CD4-positive, alpha-beta T cell treated with Interleukin-4 for 4 hours (primary cell): ENCODE measurements around the gene ORAI3.
"Not testable (repeated sequence)": the region's sequence is repeated elsewhere in the genome, so short reads cannot be mapped to it uniquely, and the experiment has no call there.

Source experiments
- DNase-seq: peaks from one replicate; pipeline ENCODE4 v3.0.0-alpha.2; 2020

Gene ORAI3

DNA sequence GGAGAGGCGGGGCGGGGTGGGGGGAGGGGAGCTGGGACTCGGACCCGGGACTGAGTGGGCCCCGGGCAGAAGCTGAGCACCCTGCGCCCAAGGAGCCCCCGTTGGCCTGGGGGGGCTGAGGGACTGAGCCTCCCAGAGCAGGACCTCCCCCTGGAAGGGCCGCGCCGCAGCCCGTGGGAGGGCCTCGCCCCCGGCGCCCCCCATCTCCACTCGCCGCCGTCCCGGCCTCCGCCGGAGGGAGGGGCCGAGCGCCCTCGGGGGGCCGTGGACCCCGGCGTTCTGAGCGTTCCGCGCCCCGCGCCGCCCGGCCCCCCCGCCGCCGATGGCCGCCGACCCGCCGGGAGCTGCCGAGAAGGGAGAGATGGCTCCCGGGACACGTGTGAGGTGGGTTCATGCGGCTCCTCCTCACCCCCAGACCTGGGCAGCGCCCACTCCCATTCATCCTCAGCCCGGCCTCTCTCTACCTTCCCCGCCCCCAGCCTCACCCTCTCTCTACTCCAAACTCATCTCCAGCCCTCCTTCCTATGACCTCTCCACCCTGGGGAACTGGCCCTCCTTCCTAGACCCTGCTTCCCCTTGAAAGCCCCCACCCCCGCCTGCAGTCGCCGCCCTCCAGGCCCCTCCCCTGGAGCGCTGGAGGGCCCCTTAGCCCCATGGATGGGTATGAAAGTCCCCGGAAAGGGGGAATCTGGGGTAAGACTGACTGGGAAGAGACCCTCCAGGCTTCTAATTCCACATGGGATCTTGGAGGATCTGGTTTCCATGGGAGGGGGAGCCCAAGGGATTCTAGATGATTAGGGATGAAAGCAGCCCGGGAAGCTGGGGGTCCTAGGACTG is 24.6 kb upstream of the ORAI3 start:
- no peak for DNase-seq

DNA sequence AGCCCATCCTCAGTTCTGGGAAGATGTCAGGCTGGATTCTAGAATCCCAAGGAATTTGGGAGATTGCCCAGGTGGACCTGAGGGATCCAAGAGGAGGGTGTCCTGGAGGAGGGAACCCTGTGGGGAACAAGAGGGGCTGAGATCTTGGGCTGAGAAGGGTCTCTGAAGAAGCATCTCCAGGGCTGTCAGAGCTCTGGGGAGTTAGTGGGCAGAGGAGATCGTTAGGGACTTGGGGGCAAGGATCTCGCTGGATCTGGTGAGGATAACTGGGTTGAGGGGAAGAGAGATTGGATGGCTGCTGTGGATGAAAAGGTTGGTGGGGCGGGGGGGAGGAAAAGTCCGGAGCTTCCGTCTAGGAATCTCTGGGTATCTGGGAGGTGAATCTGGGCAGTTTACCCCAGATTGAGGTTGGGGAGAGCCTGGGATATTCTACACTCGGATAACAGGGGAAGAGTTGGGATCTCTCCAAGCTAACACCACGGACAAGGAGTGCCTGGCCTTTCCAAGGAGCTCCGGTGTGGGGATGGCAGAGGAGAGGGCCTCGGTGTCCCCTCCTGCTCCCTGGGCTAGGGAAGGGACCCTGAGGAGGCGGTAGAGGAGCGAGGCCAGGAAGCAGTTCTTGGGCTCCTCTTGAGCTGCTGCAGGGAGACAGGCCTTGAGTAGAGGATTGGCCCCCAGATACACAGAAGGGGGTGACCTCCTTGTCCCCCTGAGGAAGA is 23.8 kb upstream of the ORAI3 start:
- DNase-seq = no peak

DNA sequence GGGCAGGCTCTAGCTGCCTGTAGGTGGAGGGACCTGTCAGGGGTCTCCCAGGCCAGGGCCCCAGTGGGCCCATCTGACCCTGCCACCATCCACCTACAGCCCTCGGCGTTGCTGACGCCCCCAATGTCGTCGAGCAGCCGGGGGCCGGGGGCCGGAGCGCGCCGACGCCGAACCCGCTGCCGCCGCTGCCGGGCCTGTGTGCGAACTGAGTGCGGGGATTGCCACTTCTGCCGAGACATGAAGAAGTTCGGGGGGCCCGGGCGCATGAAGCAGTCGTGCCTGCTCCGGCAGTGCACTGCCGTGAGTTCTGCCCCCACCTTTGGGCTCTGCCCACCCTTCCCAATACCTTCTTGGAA is 23.3 kb upstream of the ORAI3 start:
- no peak for DNase-seq

DNA sequence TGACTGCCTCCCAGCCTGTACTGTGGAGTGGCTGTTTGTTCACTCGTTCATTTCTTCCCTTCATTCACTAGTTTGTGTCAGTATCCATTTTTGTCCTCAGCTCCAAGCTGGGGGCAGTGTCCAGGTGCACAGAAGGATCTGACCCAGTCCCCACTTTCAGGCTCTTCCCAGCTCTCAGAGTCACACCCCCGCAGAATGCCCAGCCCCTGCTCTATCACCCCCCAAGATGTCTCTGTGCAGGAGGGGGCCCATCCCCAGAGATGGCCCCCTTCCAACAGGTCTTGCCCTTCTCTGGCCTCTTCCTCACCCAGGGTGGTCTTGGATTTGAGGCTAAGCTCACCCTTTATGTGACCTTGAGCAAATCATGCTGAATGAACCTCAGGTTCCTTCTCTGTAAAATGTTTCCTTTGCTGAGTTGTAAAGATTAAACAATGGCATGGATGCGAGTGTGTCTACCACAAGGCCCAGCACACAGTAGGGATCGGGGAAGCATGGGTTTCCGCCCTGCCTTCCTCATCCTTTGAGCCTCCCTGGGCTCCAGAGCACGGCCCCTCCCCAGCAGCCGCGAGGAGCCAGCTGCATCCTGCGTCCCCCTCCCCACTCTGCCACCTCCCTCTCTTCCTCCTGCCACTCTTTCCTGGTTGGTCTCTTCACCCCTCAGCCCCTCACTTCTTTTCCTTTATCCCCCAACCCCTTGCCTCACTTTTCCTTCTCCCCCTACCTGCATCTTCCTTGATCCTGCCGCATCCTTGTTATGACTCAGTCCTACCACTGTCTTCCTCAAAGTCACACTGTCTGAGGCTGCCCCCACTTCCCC is 22.7 kb upstream of the ORAI3 start:
- DNase-seq = no peak

DNA sequence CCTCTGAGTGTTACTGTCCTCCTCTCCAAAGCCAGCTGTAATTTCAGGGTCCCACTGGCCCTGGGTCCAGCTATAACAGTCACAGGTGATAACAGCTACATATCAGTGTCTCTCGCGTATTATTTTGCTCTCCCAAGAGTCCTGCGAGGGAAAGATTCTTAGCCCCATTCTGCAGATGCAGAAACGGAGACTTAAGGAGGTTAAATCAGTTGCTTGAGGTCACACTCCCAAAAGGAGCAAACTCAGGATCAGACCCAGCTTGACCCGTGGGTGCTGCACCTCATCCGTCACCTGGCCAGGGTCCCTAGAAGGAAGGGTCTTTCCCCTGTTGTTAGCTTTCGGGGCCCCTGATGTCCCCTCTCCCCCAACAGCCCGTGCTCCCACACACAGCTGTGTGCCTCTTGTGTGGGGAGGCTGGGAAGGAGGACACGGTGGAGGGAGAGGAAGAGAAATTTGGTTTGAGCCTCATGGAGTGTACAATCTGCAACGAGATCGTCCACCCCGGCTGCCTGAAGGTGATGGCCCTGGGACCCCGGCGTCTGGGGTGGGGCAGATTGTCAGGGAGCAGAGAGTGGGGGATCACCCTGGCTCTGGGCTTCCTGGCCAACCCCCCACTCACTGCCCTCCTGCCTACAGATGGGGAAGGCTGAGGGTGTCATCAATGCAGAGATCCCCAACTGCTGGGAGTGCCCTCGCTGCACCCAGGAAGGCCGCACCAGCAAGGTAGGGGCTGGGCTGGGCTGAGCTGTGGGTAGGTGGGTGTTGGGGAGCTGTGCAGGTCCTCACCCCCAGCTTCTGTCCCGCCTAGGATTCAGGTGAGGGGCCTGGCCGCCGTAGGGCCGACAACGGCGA is 21.7 kb upstream of the ORAI3 start:
- no peak for DNase-seq

DNA sequence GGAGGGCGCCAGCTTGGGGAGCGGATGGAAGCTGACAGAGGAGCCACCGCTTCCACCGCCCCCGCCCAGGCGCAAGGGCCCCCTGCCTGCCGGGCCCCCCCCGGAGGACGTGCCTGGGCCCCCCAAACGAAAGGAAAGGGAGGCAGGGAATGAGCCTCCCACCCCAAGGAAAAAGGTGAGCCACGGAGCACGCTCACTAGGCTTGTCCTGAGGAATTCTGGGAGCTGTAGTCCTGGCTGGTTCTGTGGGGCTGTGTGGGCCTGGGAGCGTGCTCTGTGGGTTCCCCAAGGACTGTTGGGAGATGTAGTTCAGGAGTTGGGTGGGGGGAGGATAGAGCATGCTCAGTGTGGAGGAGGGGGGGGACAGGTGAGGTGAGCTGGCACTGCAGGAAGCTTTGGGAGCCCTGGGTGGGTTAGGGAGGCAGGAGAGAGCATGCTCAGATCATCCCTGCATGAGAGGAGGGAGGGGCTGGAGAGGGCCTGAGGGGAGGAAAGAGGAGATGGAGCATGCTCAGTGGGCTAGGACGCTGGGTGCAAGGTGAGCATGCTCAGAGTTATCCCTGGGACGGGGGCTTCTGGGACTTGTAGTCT is 21.0 kb upstream of the ORAI3 start:
- no peak for DNase-seq

DNA sequence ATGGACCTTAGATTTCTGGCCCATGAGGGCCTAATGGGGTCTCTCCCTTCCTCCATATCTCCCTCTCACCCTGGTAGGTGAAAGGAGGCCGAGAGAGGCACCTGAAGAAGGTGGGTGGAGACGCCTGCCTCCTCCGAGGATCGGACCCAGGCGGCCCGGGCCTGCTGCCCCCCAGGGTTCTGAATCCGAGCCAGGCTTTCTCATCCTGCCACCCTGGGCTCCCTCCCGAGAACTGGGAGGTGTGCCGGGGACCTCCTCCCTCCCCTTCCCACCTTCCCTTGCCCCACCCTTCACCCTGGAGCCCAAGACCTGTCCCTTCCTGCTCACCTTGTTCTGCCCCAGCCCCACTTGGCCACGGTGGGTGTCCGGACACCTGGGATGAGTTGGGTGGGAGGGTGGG is 20.5 kb upstream of the ORAI3 start:
- DNase-seq = no peak

DNA sequence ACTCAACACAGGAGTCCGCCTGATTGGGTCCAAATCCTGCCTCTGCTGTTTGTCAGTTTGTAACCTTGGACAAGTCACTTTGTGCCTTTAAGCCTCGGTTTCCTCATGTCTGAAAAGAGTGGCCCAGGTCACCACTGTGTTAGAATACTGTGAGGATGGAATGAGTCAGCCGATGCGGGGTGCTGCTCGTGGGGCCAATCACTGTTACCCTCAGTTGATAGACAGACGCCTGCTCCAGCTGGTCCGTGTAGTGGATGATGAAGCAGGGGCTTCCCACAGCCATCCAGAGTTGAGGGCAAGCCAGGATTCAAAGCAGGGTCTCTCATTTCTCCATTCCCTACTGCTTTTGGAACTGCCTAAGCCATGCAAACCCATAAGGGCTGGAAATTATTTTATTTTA is 19.7 kb upstream of the ORAI3 start:
- DNase-seq = no peak

DNA sequence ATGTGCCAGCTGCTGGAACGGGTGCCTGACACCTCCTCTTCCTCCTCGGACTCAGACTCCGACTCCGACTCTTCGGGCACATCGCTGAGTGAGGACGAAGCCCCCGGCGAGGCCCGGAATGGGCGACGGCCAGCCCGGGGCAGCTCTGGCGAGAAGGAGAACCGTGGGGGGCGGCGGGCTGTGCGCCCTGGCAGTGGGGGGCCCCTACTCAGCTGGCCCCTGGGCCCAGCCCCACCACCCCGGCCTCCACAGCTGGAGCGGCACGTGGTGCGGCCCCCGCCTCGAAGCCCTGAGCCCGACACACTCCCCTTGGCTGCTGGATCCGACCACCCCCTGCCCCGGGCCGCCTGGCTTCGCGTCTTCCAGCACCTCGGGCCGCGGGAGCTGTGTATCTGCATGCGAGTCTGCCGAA is 18.7 kb upstream of the ORAI3 start:
- DNase-seq = no peak

DNA sequence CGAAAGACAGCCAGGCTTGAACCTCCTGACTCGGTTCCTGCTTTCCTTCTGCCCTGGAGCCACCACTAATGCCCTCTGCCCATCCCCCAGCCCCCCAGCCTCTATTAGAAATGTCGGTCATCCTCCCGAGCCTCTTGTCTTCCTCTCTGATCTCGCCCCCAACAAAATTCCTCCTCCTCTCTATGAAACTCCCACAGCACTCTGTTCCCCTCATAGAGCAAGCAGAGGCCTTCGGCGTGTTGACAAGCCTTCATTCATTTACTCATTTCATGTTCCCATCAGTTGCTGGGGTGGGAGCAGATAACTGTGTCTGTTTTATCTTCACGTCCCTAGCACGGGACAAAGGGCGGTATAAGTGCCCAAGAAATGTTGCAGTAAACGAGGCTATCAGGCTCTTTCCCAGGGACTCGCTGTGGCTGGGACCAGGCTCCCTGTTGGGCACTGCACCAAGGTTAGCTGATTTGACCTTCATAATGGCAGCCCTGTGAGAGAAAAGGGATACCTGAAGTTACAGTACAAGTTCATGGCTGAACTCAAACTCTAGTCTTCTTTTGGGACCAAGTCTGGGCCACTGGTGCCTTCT is 17.7 kb upstream of the ORAI3 start:
- DNase-seq = no peak

DNA sequence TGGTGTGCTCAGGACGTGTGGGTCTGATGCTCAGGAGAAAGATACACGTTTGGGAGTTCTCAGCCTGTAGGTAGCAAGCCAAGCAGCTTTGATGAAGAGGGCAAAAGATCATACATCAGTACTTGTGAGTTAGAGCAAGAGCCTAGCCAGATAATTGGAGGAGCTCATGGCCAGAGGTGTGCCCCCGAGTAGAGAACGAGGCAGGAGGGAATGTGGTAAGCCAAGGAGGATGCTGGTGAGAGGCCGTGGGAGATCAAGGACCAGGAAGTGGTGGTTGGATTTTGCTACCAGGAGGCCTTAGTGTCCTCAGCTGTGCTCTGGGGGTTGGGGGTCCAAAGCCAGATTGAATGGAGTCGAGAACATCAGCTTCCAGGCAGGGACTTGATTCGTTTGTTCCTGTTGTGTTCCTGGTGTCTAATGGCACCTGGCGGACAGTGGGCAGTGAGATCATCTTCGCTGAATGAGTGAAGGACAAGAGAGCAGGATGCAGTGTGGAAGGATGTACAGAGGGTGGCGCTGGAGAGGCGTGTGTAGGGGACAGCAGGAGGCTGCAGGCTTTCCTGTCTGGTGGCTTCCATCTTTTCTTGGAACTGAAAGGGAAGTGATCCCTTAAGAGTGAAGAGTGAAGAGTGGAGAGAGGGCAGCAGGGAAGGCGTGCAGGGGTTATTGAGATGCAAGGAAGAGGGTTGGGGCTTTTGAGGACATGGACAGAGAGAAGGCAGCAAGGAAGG is 13.9 kb upstream of the ORAI3 start:
- DNase-seq = peak; percentile 14

DNA sequence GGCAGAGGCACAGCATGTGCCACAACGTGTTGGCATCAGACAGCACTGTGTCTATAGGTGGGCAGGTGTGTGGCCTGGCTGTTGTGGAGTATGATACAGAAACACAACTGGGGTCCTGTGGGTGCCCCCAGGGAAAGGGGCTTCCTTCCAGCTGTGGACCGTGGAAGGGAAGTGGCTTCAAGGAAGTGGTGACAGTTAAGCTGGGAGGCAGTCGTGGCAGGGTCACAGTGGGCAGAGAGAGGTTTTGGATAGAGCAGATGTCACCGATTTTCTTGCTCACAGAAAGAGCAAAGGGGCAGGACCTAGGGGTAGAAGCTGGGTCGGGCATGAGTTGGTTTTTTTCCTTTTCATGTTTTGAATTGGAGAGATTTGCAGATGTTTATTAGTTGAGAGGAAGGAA is 11.2 kb upstream of the ORAI3 start:
- DNase-seq = no peak

DNA sequence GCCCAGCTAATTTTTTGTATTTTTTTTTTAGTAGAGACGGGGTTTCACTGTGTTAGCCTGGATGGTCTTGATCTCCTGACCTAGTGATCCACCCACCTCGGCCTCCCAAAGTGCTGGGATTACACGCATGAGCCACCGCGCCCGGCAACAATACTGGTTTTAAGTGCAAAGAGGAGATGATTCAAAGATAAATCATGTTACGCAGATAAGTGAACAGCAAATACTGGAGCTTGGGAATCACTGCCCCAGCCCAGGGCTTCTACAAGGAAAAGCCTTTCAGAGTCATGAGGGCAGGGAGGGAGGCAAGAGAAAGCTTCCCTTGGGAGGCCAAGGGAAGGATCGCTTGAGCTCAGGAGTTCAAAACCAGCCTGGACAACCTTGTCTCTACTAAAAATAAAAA is 9.3 kb upstream of the ORAI3 start:
- not testable (repeated sequence) for DNase-seq

DNA sequence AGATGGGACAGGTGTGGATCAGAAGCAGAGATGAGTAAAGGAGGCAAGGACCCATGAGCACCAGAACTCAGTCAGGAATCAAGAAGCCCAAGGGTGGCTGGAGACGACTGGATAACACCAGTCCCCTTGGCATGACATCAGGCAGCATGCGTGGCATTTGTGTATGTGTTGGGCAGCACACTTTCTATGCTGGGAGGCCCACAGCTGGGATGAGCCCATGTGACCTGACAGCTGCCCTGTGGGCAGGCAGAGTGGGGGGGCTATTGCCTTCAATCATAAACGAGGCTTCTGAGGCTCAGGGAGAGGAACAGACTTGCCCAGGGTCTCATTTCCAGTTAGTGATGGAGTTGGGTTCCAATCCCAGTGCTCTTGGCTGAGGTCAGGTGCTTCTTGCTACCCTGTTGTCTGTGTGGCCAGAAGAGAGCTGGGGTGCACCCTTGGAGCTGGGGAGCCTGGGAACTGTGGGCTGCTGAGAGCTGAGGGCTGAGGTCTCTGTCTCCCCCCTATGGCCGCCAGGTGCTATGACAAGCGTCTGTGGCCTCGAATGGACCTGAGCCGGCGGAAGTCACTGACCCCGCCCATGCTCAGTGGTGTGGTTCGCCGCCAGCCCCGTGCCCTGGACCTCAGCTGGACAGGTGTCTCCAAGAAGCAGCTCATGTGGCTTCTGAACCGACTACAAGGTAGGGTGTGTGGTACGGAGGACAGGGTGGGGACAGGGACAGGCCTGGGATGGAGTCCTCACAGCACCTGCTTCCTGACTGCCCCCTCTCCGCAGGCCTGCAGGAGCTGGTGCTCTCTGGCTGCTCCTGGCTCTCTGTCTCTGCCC is 7.1 kb upstream of the ORAI3 start:
- peak; percentile 71 for DNase-seq

DNA sequence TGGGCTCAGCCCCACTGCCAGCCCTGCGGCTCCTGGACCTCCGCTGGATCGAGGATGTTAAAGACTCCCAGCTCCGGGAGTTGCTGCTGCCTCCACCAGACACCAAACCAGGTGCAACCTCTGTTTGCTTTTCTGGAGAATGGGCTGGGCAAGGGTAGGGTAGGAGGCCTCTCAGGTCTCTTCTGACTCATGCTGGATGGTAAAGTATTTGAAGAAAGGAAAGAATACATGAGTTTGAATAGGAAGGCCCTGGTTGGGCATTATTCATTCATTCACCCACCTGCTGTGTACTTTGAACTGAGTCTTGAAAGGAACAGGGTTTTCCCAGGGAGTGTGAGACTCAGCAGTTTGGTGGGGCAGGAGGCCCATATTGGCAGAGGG is 6.5 kb upstream of the ORAI3 start:
- DNase-seq = no peak

DNA sequence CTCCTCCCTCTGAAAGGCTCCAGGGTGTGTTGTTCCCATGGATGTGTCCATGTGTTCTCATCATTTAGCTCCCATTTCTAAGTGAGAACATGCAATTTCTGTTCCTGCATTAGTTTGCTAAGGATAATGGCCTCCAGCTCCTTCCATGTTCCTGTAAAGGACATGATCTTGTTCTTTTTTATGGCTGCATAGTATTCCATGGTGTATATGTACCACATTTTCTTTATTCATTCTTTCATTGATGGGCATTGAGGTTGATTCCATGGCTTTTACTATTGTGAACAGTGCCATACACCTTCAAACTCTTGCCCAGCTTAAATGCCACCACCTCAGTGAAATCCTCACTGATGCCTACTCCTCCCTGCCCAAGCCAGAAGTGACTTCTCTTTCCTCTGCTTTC is 4.5 kb upstream of the ORAI3 start:
- no peak for DNase-seq

DNA sequence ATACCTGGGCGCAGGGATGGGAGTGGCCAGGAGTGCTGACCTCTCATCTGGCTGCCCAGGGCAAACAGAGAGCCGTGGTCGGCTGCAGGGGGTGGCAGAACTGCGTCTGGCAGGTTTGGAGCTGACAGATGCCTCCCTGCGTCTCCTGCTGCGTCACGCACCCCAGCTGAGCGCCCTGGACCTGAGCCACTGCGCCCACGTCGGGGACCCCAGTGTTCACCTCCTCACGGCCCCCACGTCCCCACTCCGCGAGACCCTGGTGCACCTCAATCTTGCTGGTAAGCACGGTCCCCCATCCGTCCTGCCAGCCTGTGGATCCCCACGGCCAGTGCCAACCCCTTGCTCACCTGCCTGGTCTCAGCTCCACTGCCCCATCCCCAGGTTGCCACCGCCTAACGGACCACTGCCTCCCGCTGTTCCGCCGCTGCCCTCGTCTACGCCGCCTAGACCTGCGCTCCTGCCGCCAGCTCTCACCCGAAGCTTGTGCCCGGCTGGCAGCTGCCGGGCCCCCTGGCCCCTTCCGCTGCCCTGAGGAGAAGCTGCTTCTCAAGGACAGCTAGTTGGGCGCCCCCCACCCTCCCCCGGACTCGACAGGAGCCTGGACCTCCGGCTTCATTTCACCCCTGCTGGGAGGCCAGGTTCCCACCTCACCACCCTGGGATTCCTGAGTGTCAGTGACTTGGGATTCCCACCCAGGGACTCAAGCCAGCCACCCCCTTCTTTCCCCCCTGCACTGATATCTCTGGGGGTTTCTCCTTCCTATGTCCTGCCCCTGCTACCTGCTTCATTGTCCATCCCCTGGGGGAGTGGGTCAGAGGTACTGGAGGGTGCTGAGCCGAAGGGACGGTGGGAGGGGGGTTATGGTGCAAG is 2.0 kb upstream of the ORAI3 start:
- DNase-seq = no peak

DNA sequence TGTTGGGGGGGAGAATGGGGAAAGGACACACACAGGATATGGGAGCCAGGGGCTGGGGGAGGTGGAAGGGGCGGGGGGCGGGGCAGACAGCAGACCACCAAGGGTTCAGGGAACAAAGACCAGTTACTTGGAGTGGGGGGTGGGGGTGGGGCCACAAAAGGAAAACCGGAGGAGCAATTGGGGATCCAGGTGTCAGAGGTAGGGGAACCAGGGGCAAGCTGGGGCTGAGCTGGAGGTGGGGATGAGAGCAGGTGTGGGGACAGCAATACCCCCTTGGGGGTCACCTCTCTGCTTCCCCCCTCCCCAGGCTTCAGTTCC is 1.4 kb upstream of the ORAI3 start:
- no peak for DNase-seq

DNA sequence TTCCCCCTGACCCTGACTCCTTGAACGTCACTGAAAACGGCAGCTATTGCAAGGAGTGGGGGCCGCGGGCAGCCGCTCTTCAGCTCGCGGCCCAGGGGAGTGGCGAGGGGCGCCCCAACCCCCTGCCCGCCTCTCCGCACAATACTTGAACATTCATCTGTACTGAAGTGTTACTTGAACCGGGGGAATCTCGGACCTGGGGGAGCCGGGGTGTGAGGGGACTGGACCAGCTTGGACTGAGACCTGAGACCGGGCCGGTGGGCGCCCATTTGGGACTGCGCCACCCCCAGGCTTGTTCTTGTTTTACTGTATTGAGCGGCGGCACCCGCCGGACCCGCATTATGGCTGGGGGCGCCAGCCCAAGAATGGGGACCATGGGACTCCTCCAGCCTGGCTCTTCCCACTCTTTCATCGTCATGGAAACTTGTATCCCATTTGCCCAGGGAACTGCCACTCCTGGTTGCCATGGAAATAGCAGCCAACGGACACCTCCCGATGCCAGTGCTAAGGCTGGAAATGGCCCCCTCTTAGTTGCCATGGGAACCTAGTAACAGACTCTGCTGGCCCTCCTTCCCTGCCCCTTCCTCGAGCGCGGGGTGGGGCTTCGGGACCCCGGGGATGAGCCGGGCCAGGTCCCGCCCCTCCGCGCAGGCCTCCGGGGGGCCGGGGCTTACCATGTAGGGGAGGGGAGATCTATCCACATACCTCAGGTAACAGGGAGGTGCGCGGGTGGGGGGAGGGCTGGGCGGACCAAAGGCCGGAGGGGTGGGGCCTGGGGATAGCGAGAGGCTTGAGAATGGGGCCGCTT is 805 bp upstream of the ORAI3 start:
- peak; percentile 11 for DNase-seq
